Measurements from ENCODE around the gene SLC11A2.

Gene SLC11A2

GRCh38 chr12:51070004-51070403, 43.8 kb upstream of the SLC11A2 start:
- Histone ChIP-seq H3K27ac (ENCODE audit: low read depth, low read length) (no peak overlapping the region), H3K4me2 (ENCODE audit: low read length) (no peak overlapping the region), H3K9me3 (ENCODE audit: control insufficient read depth, insufficient read depth, low read length) (no peaks in the 10 kb centered on the region), H3K9me2 (replicated peaks; ENCODE audit: control insufficient read depth, low read length) (no peaks in the 10 kb centered on the region), H4K20me1 (ENCODE audit: control insufficient read depth, insufficient read depth, low read depth, low read length) (no peaks in the 10 kb centered on the region), H3K36me3 (ENCODE audit: control insufficient read depth, low read length) (peaks cover 6% of the 10 kb centered on the region), H3K4me1 (ENCODE audit: control insufficient read depth, low read length) (no peaks in the 10 kb centered on the region), H3F3A (ENCODE audit: control insufficient read depth, insufficient read depth) (no peaks in the 10 kb centered on the region), H3K4me3 (ENCODE audit: low read length) (no peak overlapping the region), H3K27me3 (ENCODE audit: control insufficient read depth, low read length) (no peaks in the 10 kb centered on the region), H3K79me2 (ENCODE audit: control insufficient read depth, low read length) (no peaks in the 10 kb centered on the region)
- TF ChIP-seq CTCF (IDR thresholded peaks at IDR 0.05; ENCODE audit: low read depth, low read length, poor library complexity, severe bottlenecking) (no peak), EZH2phosphoT487 (IDR thresholded peaks at IDR 0.05; ENCODE audit: borderline replicate concordance, low read length) (no peak)

DNA sequence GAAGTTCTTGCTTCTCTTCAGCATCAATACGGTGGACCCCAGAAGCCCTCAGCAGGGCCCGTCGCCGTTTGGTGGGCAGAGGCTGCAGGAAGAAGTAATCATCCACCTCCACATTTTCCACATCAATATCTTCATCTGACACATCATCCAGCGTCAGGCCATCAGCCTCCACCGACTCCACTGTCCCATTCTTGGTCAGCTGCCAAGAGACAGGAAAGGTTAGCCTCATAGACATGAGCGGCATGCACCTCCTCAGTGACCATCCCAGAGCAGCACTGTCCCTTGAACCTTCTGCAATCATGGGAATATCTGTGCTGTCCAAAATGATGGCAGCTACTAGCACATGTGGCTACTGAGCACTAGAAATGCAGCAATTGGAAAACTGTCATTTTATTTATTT, 41.6 kb upstream of the SLC11A2 start:
- Histone ChIP-seq H3F3A (ENCODE audit: control insufficient read depth, insufficient read depth) (no peaks in the 10 kb centered on the region; the same call in 1 of the 2 replicates), H3K36me3 (ENCODE audit: control insufficient read depth, low read length) (peaks cover 13% of the 10 kb centered on the region), H3K4me3 (ENCODE audit: low read length) (no peak overlapping the region), H3K79me2 (ENCODE audit: control insufficient read depth, low read length) (no peaks in the 10 kb centered on the region), H3K4me2 (ENCODE audit: low read length) (no peak overlapping the region), H3K9me3 (ENCODE audit: control insufficient read depth, insufficient read depth, low read length) (no peaks in the 10 kb centered on the region), H4K20me1 (ENCODE audit: control insufficient read depth, insufficient read depth, low read depth, low read length) (no peaks in the 10 kb centered on the region), H3K9me2 (replicated peaks; ENCODE audit: control insufficient read depth, low read length) (no peaks in the 10 kb centered on the region), H3K4me1 (ENCODE audit: control insufficient read depth, low read length) (no peaks in the 10 kb centered on the region), H3K27me3 (ENCODE audit: control insufficient read depth, low read length) (no peaks in the 10 kb centered on the region), H3K27ac (ENCODE audit: low read depth, low read length) (no peak overlapping the region)
- no peak for TF ChIP-seq EZH2phosphoT487 (IDR thresholded peaks at IDR 0.05; ENCODE audit: borderline replicate concordance, low read length)
- no peak for TF ChIP-seq CTCF (IDR thresholded peaks at IDR 0.05; ENCODE audit: low read depth, low read length, poor library complexity, severe bottlenecking)

DNA sequence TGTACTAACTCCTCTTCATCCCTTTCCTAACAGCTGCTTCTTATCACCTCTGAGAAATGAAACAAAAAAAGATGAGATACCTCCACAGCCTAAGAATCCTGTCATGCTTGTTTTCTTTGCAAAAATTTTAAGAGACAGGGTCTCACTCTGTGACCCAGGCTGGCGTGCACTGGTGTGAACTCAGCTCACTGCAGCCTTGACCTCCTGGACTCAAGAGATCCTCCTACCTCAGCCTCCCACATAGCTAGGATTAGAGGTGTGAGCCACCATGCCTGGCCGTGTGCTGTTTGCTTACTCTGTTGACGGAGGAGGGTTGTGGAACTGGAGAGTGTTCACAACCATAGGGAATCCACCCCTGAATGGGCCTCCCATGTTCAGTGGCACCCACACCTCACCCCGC, 41.0 kb upstream of the SLC11A2 start:
- Histone ChIP-seq H3K36me3 (ENCODE audit: control insufficient read depth, low read length) (peaks cover 18% of the 10 kb centered on the region), H4K20me1 (ENCODE audit: control insufficient read depth, insufficient read depth, low read depth, low read length) (no peaks in the 10 kb centered on the region)
- TF ChIP-seq CTCF (IDR thresholded peaks at IDR 0.05; ENCODE audit: low read depth, low read length, poor library complexity, severe bottlenecking) (no peak), EZH2phosphoT487 (IDR thresholded peaks at IDR 0.05; ENCODE audit: borderline replicate concordance, low read length) (no peak)

More for the DNA sequence above, 41.0 kb upstream of the SLC11A2 start:
- no peaks in the 10 kb centered on the region for H3K9me3 ChIP-seq (ENCODE audit: control insufficient read depth, insufficient read depth, low read length)
- no peaks in the 10 kb centered on the region for H3K79me2 ChIP-seq (ENCODE audit: control insufficient read depth, low read length)
- no peaks in the 10 kb centered on the region for H3K27me3 ChIP-seq (ENCODE audit: control insufficient read depth, low read length)
- peaks cover 3% of the 10 kb centered on the region; the same call in 1 of the 2 replicates for H3F3A ChIP-seq (ENCODE audit: control insufficient read depth, insufficient read depth)
- H3K4me1 ChIP-seq (ENCODE audit: control insufficient read depth, low read length) = no peaks in the 10 kb centered on the region
- H3K4me3 ChIP-seq (ENCODE audit: low read length) = no peak overlapping the region
- H3K9me2 ChIP-seq (replicated peaks; ENCODE audit: control insufficient read depth, low read length) = no peaks in the 10 kb centered on the region
- H3K27ac ChIP-seq (ENCODE audit: low read depth, low read length) = no peak overlapping the region
- no peak overlapping the region for H3K4me2 ChIP-seq (ENCODE audit: low read length)
